Colonic mucosa (tissue), 4 donors: ENCODE results near the gene FGGY. TPM values are rescaled to one million over a fixed set of nuclear protein-coding genes. Genes with fewer than 3 reads are reported as not detected.
A peak's percentile ranks its signal among the peaks of the same experiment; 100 is the strongest.
"Not testable (repeated sequence)": the region's sequence is repeated elsewhere in the genome, so short reads cannot be mapped to it uniquely, and the experiment has no call there.

Experiments
- DNase-seq: peaks from one replicate; pipeline ENCODE4 v3.0.0-alpha.2; 2020
- H3K27ac ChIP-seq: fragments of 200-600 bp; one replicate; pipeline ENCODE4 v1.8.0; 2021
- H3K27me3 ChIP-seq: fragments of 200-600 bp; one replicate; pipeline ENCODE4 v1.8.0; 2021
- H3K36me3 ChIP-seq: fragments of 200-600 bp; one replicate; pipeline ENCODE4 v1.8.0; 2021
- H3K4me1 ChIP-seq: fragments of 200-600 bp; one replicate; pipeline ENCODE4 v1.8.0; 2021; ENCODE audit warnings: mild to moderate bottlenecking
- H3K4me3 ChIP-seq: fragments of 200-600 bp; one replicate; pipeline ENCODE4 v1.8.0; 2021
- H3K9ac ChIP-seq, 2 donors: one replicate each; pipeline ENCODE4 v1.7.0; 2013; ENCODE audit warnings: control low read depth in 2 of 2, low read depth in 2 of 2, low read length in 2 of 2
- H3K9me3 ChIP-seq: fragments of 200-600 bp; one replicate; pipeline ENCODE4 v1.8.0; 2021
- intact Hi-C: fragments of 100-400 bp; cut with DNase I; formaldehyde crosslinking; loops from one replicate; pipeline ENCODE4 v1.14.1; 2022
- total RNA-seq, 2 donors: library from RNA; stranded (reverse); fragmentation: NEBNext Ultra II Directional in 1 of 2; extraction: Animal tissue kit (Norgen Biotek cat#: 25700) in 1 of 2; gene quantifications; one replicate each; pipeline ENCODE4 v1.2.1, GENCODE V29; 2021
- TF ChIP-seq, protein P1 (sequence below): fragments of 200-600 bp; IDR thresholded peaks from one replicate; pipeline ENCODE4 v1.8.0; 2022; ENCODE audit warnings: antibody characterized with exemption, mild to moderate bottlenecking
- donor health status: healthy.
- donor health status: DM: no; HTN: no; CAD: no.
- donor health status: DM: no; HTN: no; CAD: no.

The FGGY gene
- total RNA-seq, 2 donors from 2014 or later, result 12.5 to 19.5 TPM

DNA sequence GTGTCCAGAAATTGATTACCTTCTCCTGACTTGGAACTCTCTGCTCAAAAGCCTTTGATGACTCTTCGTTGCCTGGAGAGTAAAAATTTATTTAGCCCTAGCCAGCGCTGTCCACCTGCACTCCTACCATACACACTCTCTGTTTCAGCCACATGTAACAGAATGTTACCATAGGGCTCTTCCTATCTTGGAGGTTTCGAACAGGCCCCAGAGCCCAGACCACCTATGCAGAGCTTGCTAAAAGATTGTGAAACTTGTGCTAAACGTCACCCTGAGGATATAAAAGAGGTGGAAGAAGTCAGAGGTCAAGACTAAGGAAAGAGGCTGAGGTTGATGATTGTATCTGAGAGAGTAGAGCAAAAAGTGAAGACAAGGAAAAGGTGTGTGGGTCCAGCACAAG, 280.9 kb downstream of the FGGY start:
- intact Hi-C loops, result no loop called here
- TF ChIP-seq, protein P1, sequence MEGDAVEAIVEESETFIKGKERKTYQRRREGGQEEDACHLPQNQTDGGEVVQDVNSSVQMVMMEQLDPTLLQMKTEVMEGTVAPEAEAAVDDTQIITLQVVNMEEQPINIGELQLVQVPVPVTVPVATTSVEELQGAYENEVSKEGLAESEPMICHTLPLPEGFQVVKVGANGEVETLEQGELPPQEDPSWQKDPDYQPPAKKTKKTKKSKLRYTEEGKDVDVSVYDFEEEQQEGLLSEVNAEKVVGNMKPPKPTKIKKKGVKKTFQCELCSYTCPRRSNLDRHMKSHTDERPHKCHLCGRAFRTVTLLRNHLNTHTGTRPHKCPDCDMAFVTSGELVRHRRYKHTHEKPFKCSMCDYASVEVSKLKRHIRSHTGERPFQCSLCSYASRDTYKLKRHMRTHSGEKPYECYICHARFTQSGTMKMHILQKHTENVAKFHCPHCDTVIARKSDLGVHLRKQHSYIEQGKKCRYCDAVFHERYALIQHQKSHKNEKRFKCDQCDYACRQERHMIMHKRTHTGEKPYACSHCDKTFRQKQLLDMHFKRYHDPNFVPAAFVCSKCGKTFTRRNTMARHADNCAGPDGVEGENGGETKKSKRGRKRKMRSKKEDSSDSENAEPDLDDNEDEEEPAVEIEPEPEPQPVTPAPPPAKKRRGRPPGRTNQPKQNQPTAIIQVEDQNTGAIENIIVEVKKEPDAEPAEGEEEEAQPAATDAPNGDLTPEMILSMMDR, result no peak
- no peaks in the 10 kb centered on the region for H3K9me3 ChIP-seq
- no peaks in the 10 kb centered on the region for H3K36me3 ChIP-seq
- H3K27ac ChIP-seq, result no peak overlapping the region
- no peaks in the 10 kb centered on the region for H3K27me3 ChIP-seq
- no peak overlapping the region for H3K9ac ChIP-seq
- no peak for DNase-seq
- H3K4me1 ChIP-seq, result no peaks in the 10 kb centered on the region
- H3K4me3 ChIP-seq, result no peak overlapping the region

- Histone ChIP-seq H3K27ac (no peak overlapping the region), H3K36me3 (no peaks in the 10 kb centered on the region), H3K9me3 (no peaks in the 10 kb centered on the region), H3K9ac (no peak overlapping the region), H3K4me1 (no peaks in the 10 kb centered on the region), H3K4me3 (no peak overlapping the region), H3K27me3 (no peaks in the 10 kb centered on the region)
- intact Hi-C loops, result no loop called here
- no peak for DNase-seq
- TF ChIP-seq, protein P1, result no peak
Measured at GRCh38 chr1:59579222-59579621, 282.3 kb downstream of the FGGY start.

- Histone ChIP-seq H3K9me3 (no peaks in the 10 kb centered on the region), H3K9ac (no peak overlapping the region), H3K36me3 (no peaks in the 10 kb centered on the region), H3K27ac (no peak overlapping the region), H3K4me1 (no peaks in the 10 kb centered on the region), H3K27me3 (no peaks in the 10 kb centered on the region), H3K4me3 (no peak overlapping the region)
- intact Hi-C loops, result no loop called here
- TF ChIP-seq, protein P1, result no peak
- DNase-seq, result no peak
Measured at GRCh38 chr1:59580257-59580656, 283.4 kb downstream of the FGGY start.

DNA sequence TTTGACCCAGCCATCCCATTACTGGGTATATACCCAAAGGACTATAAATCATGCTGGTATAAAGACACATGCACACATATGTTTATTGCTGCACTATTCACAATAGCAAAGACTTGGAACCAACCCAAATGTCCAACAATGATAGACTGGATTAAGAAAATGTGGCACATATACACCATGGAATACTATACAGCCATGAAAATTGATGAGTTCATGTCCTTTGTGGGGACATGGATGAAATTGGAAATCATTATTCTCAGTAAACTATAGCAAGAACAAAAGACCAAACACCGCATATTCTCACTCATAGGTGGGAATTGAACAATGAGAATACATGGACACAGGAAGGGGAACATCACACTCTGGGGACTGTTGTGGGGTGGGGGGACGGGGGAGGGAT, 295.5 kb downstream of the FGGY start:
- H3K4me1 ChIP-seq, intact Hi-C loops: not testable (repeated sequence)

GRCh38 chr1:59592924-59593323, 296.0 kb downstream of the FGGY start:
- Histone ChIP-seq H3K4me3 (no peak overlapping the region), H3K27ac (no peak overlapping the region), H3K27me3 (no peaks in the 10 kb centered on the region), H3K9me3 (no peaks in the 10 kb centered on the region), H3K36me3 (no peaks in the 10 kb centered on the region), H3K9ac (no peak overlapping the region), H3K4me1 (peaks cover 8% of the 10 kb centered on the region)
- no peak for DNase-seq
- intact Hi-C loops, result no loop called here
- TF ChIP-seq, protein P1, result no peak

More for the DNA sequence above, 295.5 kb downstream of the FGGY start:
- H3K27me3 ChIP-seq, H3K9ac ChIP-seq, DNase-seq, H3K36me3 ChIP-seq, H3K9me3 ChIP-seq, H3K27ac ChIP-seq, H3K4me3 ChIP-seq: not testable (repeated sequence)

GRCh38 chr1:59593798-59594790, 297.2 kb downstream of the FGGY start:
- no peak for DNase-seq
- Histone ChIP-seq H3K4me1 (peaks cover 8% of the 10 kb centered on the region), H3K9ac (peak overlapping the region in 1 of 2 donors; percentile 4), H3K36me3 (no peaks in the 10 kb centered on the region), H3K9me3 (no peaks in the 10 kb centered on the region), H3K4me3 (no peak overlapping the region), H3K27ac (peak overlapping the region; percentile 40), H3K27me3 (no peaks in the 10 kb centered on the region)
- intact Hi-C loops, result no loop called here
- TF ChIP-seq, protein P1, result no peak
